HepG2 (cell line): Measurements from ENCODE around the gene PRDX6. TPM values are rescaled to one million over a fixed set of nuclear protein-coding genes. Genes with fewer than 3 reads are reported as not detected.
A peak's percentile ranks its signal among the peaks of the same experiment; 100 is the strongest.

Source experiments
- CREB1 ChIP-seq, 2 experiments: fragments of 450-650 bp in 1 of 2; IDR thresholded peaks; 2 replicates each; pipeline ENCODE4 v1.6.1; 2016 to 2017; ENCODE audit warnings: control low read depth in 1 of 2, mild to moderate bottlenecking in 1 of 2, missing compliant biosample characterization in 1 of 2, missing genetic modification characterization in 1 of 2
- ESRRA ChIP-seq: sonication (generic); formaldehyde crosslinking; IDR thresholded peaks from 2 replicates; pipeline ENCODE4 v1.5.1; 2020; ENCODE audit warnings: mild to moderate bottlenecking, low read depth, missing genetic modification reagents
- HMG20A ChIP-seq: IDR thresholded peaks from 2 replicates; pipeline ENCODE4 v1.6.1; 2016; ENCODE audit warnings: borderline replicate concordance
- IRX3 ChIP-seq: sonication (generic); formaldehyde crosslinking; IDR thresholded peaks from 2 replicates; pipeline ENCODE4 v1.8.1; 2023; ENCODE audit warnings: mild to moderate bottlenecking, low read depth, missing genetic modification reagents, borderline replicate concordance
- LBX2 ChIP-seq: sonication (generic); formaldehyde crosslinking; IDR thresholded peaks from 2 replicates; pipeline ENCODE4 v1.5.0; 2020; ENCODE audit warnings: missing genetic modification reagents, mild to moderate bottlenecking, borderline replicate concordance
- NR0B2 ChIP-seq: sonication (generic); formaldehyde crosslinking; IDR thresholded peaks from 2 replicates; pipeline ENCODE4 v1.4.0; 2020; ENCODE audit warnings: mild to moderate bottlenecking, missing genetic modification reagents
- PLRG1 ChIP-seq: fragments of 450-650 bp; conservative IDR thresholded peaks from 2 replicates; pipeline ENCODE4 v1.6.1; 2016
- PPARG ChIP-seq: conservative IDR thresholded peaks from 2 replicates; pipeline ENCODE4 v1.6.1; 2016; ENCODE audit warnings: missing biosample characterization, missing genetic modification reagents
- RARG ChIP-seq: sonication (generic); formaldehyde crosslinking; IDR thresholded peaks from 2 replicates; pipeline ENCODE4 v1.4.0; 2020; ENCODE audit warnings: low read depth, mild to moderate bottlenecking, missing genetic modification reagents
- SRY ChIP-seq: sonication (generic); formaldehyde crosslinking; IDR thresholded peaks from 2 replicates; pipeline ENCODE4 v1.8.0; 2022; ENCODE audit warnings: mild to moderate bottlenecking, missing genetic modification reagents
- ZC3H4 ChIP-seq: sonication (generic); formaldehyde crosslinking; IDR thresholded peaks from 2 replicates; pipeline ENCODE4 v1.4.0; 2020; ENCODE audit warnings: missing genetic modification reagents, borderline replicate concordance
- ZFP91 ChIP-seq: sonication (generic); formaldehyde crosslinking; IDR thresholded peaks from 2 replicates; pipeline ENCODE4 v1.9.0; 2022; ENCODE audit warnings: missing genetic modification reagents, mild to moderate bottlenecking, borderline replicate concordance
- ZNF205 ChIP-seq: IDR thresholded peaks from 2 replicates; pipeline ENCODE4 v1.6.1; 2018; ENCODE audit warnings: missing biosample characterization, missing genetic modification reagents
- ZNF260 ChIP-seq: sonication (generic); formaldehyde crosslinking; IDR thresholded peaks from 2 replicates; pipeline ENCODE4 v1.4.0; 2020; ENCODE audit warnings: missing genetic modification reagents, low read depth, mild to moderate bottlenecking, borderline replicate concordance
- ZNF263 ChIP-seq: sonication (generic); formaldehyde crosslinking; IDR thresholded peaks from 2 replicates; pipeline ENCODE4 v1.4.0; 2020; ENCODE audit warnings: missing genetic modification reagents
- ZNF547 ChIP-seq: sonication (generic); formaldehyde crosslinking; IDR thresholded peaks from 2 replicates; pipeline ENCODE4 v1.5.1; 2020; ENCODE audit warnings: mild to moderate bottlenecking, missing genetic modification reagents
- ZNF549 ChIP-seq: sonication (generic); formaldehyde crosslinking; IDR thresholded peaks from 2 replicates; pipeline ENCODE4 v1.5.0; 2020; ENCODE audit warnings: missing genetic modification reagents
- ZNF570 ChIP-seq: sonication (generic); formaldehyde crosslinking; IDR thresholded peaks from 2 replicates; pipeline ENCODE4 v1.4.0; 2020; ENCODE audit warnings: mild to moderate bottlenecking, missing genetic modification reagents, borderline replicate concordance
- ZNF720 ChIP-seq: sonication (generic); formaldehyde crosslinking; IDR thresholded peaks from 2 replicates; pipeline ENCODE4 v1.4.0; 2020; ENCODE audit warnings: missing genetic modification reagents
- ZNF746 ChIP-seq: sonication (generic); formaldehyde crosslinking; IDR thresholded peaks from 2 replicates; pipeline ENCODE4 v1.8.0; 2022; ENCODE audit warnings: mild to moderate bottlenecking, missing genetic modification reagents
- ZNF75D ChIP-seq: sonication (generic); formaldehyde crosslinking; IDR thresholded peaks from 2 replicates; pipeline ENCODE4 v1.8.1; 2023; ENCODE audit warnings: missing genetic modification reagents, mild to moderate bottlenecking, borderline replicate concordance
- polyA plus RNA-seq, 8 experiments: library from polyadenylated mRNA; depleted of rRNA in 3 of 8; stranded (reverse) in 7 of 8; unstranded in 1 of 8; fragments of >200 nt; fragmentation: Illumina TruSeq in 4 of 8; extraction: Trizol in 4 of 8; gene quantifications; 2 replicates each; pipeline versions ENCODE4 v1.2.1 to v1.2.3, GENCODE V29; 2011 to 2016; ENCODE audit warnings: low read depth in 4 of 8, missing spikeins in 1 of 8, mixed read lengths in 1 of 8; ENCODE audit not compliant: insufficient read depth in 1 of 8
- total RNA-seq, 5 experiments: library from RNA; depleted of rRNA; stranded (reverse); fragments of >200 nt; fragmentation: Illumina TruSeq; extraction: Trizol; gene quantifications; 2 replicates each; pipeline ENCODE4 v1.2.3, GENCODE V29; 2016; ENCODE audit warnings: low read depth in 1 of 5
- TF ChIP-seq, protein P1 (sequence below): sonication (generic); formaldehyde crosslinking; IDR thresholded peaks from 2 replicates; pipeline ENCODE4 v1.8.1; 2022; ENCODE audit warnings: mild to moderate bottlenecking, missing genetic modification reagents
- TF ChIP-seq, protein P2 (sequence below): sonication (generic); formaldehyde crosslinking; IDR thresholded peaks from 2 replicates; pipeline ENCODE4 v1.5.1; 2020; ENCODE audit warnings: missing genetic modification reagents, mild to moderate bottlenecking, borderline replicate concordance

Gene PRDX6
- total and polyA plus RNA-seq, 2 of the 13 experiments (the other 11 are each of a cell fraction or from before 2014, with no cell fraction given): 224 to 309 TPM

DNA sequence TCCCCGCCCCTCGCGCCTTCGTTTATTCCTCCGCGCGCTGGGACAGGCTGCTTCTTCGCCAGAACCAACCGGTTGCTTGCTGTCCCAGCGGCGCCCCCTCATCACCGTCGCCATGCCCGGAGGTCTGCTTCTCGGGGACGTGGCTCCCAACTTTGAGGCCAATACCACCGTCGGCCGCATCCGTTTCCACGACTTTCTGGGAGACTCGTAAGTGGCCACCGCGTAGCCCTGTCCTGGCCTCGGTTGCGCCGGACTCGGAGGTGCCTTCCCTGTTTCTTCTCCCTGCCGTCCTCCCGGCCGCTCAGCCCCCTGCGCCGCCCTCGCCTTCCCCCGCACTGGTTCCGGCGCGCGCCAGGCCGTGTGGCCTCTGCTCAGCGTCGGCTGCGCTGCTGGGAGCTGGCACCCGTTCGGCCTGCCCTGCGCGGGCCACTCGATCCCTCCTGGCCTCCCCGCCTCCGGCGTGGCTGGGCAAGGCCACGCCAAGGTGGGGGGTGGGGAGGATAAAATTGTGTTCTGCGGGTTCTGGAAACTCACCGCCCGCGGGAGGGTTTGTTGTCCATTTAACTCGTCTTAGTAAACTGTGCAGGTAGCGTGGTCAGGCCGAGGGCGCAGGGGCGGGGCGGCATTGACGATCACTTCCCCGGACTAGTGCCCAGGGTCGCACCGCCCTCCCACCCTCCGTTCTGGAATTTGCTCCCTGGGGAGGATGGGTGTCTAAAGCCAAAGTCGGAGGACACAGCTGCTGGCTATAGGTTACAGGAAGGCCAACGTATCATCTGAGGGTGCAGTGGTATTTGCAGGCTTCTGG is at the start of gene PRDX6 (continued):
- no peak; the same call in 1 of the 2 replicates for TF ChIP-seq SRY (CRISPR knock-in tag)
- no peak; the same call in 1 of the 2 replicates for TF ChIP-seq ZNF547 (CRISPR knock-in tag)
- 0 out of 2 replicates have a peak, but pooled peaks have one; percentile 18 for TF ChIP-seq ZNF549 (CRISPR knock-in tag)
- TF ChIP-seq ZNF205 (CRISPR knock-in tag): no peak; the same call in 1 of the 2 replicates
- TF ChIP-seq CREB1 (IDR thresholded peaks at IDR 0.05): no peak
- TF ChIP-seq CREB1 (CRISPR knock-in tag; IDR thresholded peaks at IDR 0.05): no peak
- TF ChIP-seq ZFP91 (CRISPR knock-in tag): peak; percentile 75; the same call in 1 of the 2 replicates
- TF ChIP-seq ZNF570 (CRISPR knock-in tag): peak; percentile 78; the same call in 1 of the 2 replicates
- TF ChIP-seq HMG20A (CRISPR knock-in tag): no peak
- TF ChIP-seq ZC3H4 (CRISPR knock-in tag): peak; percentile 26; the same call in 1 of the 2 replicates
- TF ChIP-seq PLRG1: no peak
- TF ChIP-seq PPARG: no peak
- TF ChIP-seq ESRRA (CRISPR knock-in tag): 0 out of 2 replicates have a peak, but pooled peaks have one; percentile 25
- no peak for TF ChIP-seq RARG (CRISPR knock-in tag)
- TF ChIP-seq, protein P1, sequence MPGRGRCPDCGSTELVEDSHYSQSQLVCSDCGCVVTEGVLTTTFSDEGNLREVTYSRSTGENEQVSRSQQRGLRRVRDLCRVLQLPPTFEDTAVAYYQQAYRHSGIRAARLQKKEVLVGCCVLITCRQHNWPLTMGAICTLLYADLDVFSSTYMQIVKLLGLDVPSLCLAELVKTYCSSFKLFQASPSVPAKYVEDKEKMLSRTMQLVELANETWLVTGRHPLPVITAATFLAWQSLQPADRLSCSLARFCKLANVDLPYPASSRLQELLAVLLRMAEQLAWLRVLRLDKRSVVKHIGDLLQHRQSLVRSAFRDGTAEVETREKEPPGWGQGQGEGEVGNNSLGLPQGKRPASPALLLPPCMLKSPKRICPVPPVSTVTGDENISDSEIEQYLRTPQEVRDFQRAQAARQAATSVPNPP (CRISPR knock-in tag): no peak
- TF ChIP-seq LBX2 (CRISPR knock-in tag): no peak; the same call in 1 of the 2 replicates
- no peak; the same call in 1 of the 2 replicates for TF ChIP-seq ZNF263
- TF ChIP-seq ZNF746 (CRISPR knock-in tag): peak; percentile 40; the same call in 1 of the 2 replicates
- TF ChIP-seq IRX3: 0 out of 2 replicates have a peak, but pooled peaks have one; percentile 33
- no peak for TF ChIP-seq ZNF260 (CRISPR knock-in tag)
- no peak for TF ChIP-seq ZNF75D
- TF ChIP-seq NR0B2 (CRISPR knock-in tag): peak; percentile 69; the same call in 1 of the 2 replicates
- TF ChIP-seq ZNF720 (CRISPR knock-in tag): no peak
- TF ChIP-seq, protein P2, sequence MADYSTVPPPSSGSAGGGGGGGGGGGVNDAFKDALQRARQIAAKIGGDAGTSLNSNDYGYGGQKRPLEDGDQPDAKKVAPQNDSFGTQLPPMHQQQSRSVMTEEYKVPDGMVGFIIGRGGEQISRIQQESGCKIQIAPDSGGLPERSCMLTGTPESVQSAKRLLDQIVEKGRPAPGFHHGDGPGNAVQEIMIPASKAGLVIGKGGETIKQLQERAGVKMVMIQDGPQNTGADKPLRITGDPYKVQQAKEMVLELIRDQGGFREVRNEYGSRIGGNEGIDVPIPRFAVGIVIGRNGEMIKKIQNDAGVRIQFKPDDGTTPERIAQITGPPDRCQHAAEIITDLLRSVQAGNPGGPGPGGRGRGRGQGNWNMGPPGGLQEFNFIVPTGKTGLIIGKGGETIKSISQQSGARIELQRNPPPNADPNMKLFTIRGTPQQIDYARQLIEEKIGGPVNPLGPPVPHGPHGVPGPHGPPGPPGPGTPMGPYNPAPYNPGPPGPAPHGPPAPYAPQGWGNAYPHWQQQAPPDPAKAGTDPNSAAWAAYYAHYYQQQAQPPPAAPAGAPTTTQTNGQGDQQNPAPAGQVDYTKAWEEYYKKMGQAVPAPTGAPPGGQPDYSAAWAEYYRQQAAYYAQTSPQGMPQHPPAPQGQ (CRISPR knock-in tag): no peak
